GM13976 (cell line): ENCODE measurements around the gene CBR4.

Source experiments
- DNase-seq: peaks from one replicate; pipeline ENCODE4 v3.0.0; 2012; ENCODE audit warnings: low spot score
- CTCF ChIP-seq: IDR thresholded peaks from 2 replicates; pipeline ENCODE4 v1.5.1; 2012; ENCODE audit warnings: borderline replicate concordance, mild to moderate bottlenecking; ENCODE audit not compliant: insufficient read depth; ENCODE audit errors: extremely low read depth, missing control alignments, control extremely low read depth
- in situ Hi-C: fragments of 300-500 bp; cut with MboI; formaldehyde crosslinking; loops from one replicate; pipeline ENCODE4 v1.12.0; 2022; ENCODE audit warnings: low sequenced_read_pairs, mixed read lengths, inconsistent platforms; ENCODE audit not compliant: unreplicated experiment

CBR4 gene

GRCh38 chr4:169032883-169033645, 23.0 kb upstream of the CBR4 start:
- in situ Hi-C loops, result no loop called here
- no peak for DNase-seq
- TF ChIP-seq CTCF, result no peak

GRCh38 chr4:169032194-169032593, 22.1 kb upstream of the CBR4 start:
- no peak for DNase-seq
- in situ Hi-C loops, result no loop called here
- no peak for TF ChIP-seq CTCF

GRCh38 chr4:169031392-169031791, 21.3 kb upstream of the CBR4 start:
- DNase-seq, result no peak
- TF ChIP-seq CTCF, result no peak
- in situ Hi-C loops, result no loop called here

- no peak for DNase-seq
- in situ Hi-C loops, result no loop called here
- no peak for TF ChIP-seq CTCF
Measured at GRCh38 chr4:169030562-169030982, 20.5 kb upstream of the CBR4 start.

- no peak for DNase-seq
- in situ Hi-C loops, result loop anchor here (10.0 kb wide), 1 partner anchor 455 kb away; no protein-coding TSS in a partner anchor
- TF ChIP-seq CTCF, result no peak
Measured at GRCh38 chr4:169029947-169030346, 19.9 kb upstream of the CBR4 start.

GRCh38 chr4:169027663-169028062, 17.6 kb upstream of the CBR4 start:
- in situ Hi-C loops, result loop anchor here (10.0 kb wide), 1 partner anchor 457 kb away; no protein-coding TSS in a partner anchor
- TF ChIP-seq CTCF, result no peak
- no peak for DNase-seq
